Neutrophil (primary cell): ENCODE measurements around the gene PHC2.

Experiments
- H3K27ac ChIP-seq: fragments of 200-600 bp; sonication (generic); 2 replicates; pipeline ENCODE4 v1.5.1; 2016; ENCODE audit warnings: mild to moderate bottlenecking, moderate library complexity
- H3K27me3 ChIP-seq: fragments of 200-600 bp; sonication (generic); 2 replicates; pipeline ENCODE4 v1.6.0; 2016; ENCODE audit warnings: mild to moderate bottlenecking
- H3K36me3 ChIP-seq: fragments of 200-600 bp; sonication (generic); 2 replicates; pipeline ENCODE4 v1.5.1; 2017
- H3K4me1 ChIP-seq, 2 experiments: fragments of 200-600 bp in 1 of 2; sonication (generic) in 1 of 2; 1 replicate in 1 of 2; 2 replicates in 1 of 2; pipeline versions ENCODE4 v1.5.1 to v1.6.1; 2013 to 2016; ENCODE audit warnings: low read depth in 1 of 2, low read length in 1 of 2, mild to moderate bottlenecking in 1 of 2, moderate library complexity in 1 of 2; ENCODE audit not compliant: control insufficient read depth in 1 of 2, insufficient read depth in 1 of 2
- H3K4me3 ChIP-seq, 2 experiments: fragments of 200-600 bp in 1 of 2; sonication (generic) in 1 of 2; 1 replicate in 1 of 2; 2 replicates in 1 of 2; pipeline ENCODE4 v1.5.1; 2013 to 2016; ENCODE audit warnings: low read depth in 1 of 2, low read length in 1 of 2, mild to moderate bottlenecking in 1 of 2, moderate library complexity in 1 of 2
- H3K9me3 ChIP-seq: fragments of 200-600 bp; sonication (generic); 2 replicates; pipeline ENCODE4 v1.5.1; 2016
- CTCF ChIP-seq: fragments of 200-600 bp; sonication (generic); IDR thresholded peaks from 2 replicates; pipeline ENCODE4 v1.5.1; 2016; ENCODE audit warnings: antibody characterized with exemption

PHC2 gene

DNA sequence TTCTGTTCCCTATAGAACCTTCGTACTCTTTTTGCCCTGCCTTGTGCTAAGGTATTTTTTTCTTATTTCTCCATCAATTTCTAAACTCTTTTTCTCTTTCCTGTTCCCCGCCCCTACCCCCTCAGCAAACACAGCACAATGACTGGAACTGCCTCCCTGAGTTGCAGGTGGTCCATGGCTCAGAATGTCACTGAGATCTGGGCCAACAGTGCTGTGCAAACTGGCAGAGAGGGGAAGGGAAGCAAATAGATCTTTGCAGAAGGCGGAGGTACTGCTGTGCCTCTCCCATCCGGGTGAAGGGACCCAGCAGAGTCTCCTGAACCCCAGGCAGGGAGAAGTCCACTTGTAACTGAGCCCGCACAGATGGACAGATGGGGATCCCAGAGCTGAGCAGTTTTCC, 77.4 kb downstream of the PHC2 start:
- no peak overlapping the region for H3K4me3 ChIP-seq
- no peak overlapping the region for H3K27ac ChIP-seq
- peaks cover 14 to 18% of the 10 kb centered on the region in 2 experiments for H3K4me1 ChIP-seq
- TF ChIP-seq CTCF = no peak
- no peaks in the 10 kb centered on the region for H3K27me3 ChIP-seq
- no peaks in the 10 kb centered on the region for H3K9me3 ChIP-seq
- H3K36me3 ChIP-seq = no peaks in the 10 kb centered on the region

GRCh38 chr1:33351281-33351660, 79.6 kb downstream of the PHC2 start:
- Histone ChIP-seq H3K27me3 (no peaks in the 10 kb centered on the region), H3K27ac (peak overlapping the region; percentile 98), H3K4me1 (peaks cover 36 to 37% of the 10 kb centered on the region in 2 experiments), H3K36me3 (peaks cover 17% of the 10 kb centered on the region), H3K4me3 (peak overlapping the region; percentile 58 to 69), H3K9me3 (no peaks in the 10 kb centered on the region)
- no peak for TF ChIP-seq CTCF

DNA sequence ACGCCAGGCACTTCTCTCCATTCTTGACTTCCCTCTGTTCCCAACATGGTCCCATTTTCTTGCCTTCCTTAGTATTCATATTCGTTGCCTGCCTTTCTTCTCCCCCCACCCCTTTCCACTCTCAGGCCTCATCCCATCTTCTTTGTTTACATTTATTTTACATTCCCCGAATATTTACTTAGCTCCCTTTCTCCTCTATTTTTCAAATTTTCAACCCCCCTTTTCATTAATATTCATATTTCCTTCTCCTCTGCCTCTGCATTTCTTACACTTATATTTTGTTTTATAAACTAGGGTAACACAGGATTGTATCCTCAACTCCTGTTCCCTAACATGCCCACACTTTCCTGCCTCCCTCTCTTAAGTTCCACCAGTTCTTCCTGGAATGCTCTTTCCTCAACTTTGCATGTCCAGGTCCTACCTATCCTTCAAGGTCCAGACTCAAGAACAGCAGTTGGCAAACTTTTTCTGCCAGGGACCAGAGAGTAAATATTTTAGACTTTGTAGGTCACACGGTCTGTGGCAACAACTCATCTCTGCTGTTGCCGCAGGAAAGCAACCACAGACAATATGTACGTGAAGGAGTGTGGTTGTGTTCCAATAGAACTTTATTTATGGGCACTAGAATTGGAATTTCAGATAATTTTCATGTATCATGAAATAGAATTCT, 80.1 kb downstream of the PHC2 start:
- Histone ChIP-seq H3K4me3 (peak overlapping the region; percentile 58 to 69), H3K4me1 (peaks cover 42% of the 10 kb centered on the region in 2 experiments), H3K27me3 (no peaks in the 10 kb centered on the region), H3K36me3 (peaks cover 17% of the 10 kb centered on the region), H3K27ac (peak overlapping the region; percentile 98), H3K9me3 (no peaks in the 10 kb centered on the region)
- no peak for TF ChIP-seq CTCF

DNA sequence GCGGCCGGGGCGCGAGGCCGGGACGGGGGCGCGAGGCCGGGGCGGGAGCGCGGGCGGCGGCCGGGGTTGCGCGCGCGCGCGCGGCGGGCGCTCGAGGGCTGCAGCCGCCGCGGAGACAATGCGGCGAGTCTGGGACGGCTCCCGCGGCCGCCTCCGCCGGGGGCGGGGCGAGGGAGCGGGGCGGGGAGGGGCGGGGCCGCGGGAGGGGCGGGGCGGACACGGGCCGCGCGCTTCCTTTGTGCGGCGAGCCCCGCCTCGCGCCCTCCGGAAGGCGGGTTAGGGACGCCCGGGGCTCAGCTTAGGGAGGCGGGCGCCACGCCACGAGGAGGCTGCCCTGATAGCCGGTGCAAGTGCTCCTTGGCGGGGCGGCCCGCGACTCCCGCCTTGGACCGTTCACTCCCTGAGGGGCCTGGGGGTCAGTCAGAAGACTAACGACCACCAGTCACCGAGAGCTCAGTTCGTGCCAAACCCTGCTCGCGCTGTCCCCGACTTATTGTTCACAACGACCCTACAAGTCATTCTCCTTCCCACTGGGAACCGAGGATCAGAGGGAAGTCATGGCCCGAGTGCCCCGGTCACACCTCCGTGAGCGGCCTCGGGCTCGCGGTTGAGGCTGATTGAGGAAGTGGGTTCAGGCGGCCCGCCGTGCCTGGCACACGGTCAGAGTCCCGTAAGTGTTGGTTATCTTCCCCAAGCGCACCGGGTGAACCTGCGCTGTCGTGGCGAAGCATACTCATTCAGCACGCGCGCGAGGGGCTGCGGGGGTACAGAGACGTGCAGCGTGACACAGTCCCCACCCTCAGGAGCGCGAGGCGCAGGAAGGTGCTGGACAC, 80.9 kb downstream of the PHC2 start:
- peak overlapping the region; percentile 69 to 91 for H3K4me3 ChIP-seq
- peak overlapping the region; percentile 98 for H3K27ac ChIP-seq
- no peaks in the 10 kb centered on the region for H3K27me3 ChIP-seq
- TF ChIP-seq CTCF = peak; percentile 23
- H3K4me1 ChIP-seq = peaks cover 49% of the 10 kb centered on the region in 2 experiments
- no peaks in the 10 kb centered on the region for H3K9me3 ChIP-seq
- peaks cover 20% of the 10 kb centered on the region for H3K36me3 ChIP-seq

- Histone ChIP-seq H3K4me1 (peaks cover 57% of the 10 kb centered on the region in 2 experiments), H3K27ac (peak overlapping the region; percentile 98), H3K27me3 (no peaks in the 10 kb centered on the region), H3K36me3 (peaks cover 25% of the 10 kb centered on the region), H3K9me3 (no peaks in the 10 kb centered on the region), H3K4me3 (peak overlapping the region; percentile 73 to 91)
- peak; percentile 13 for TF ChIP-seq CTCF
Measured at GRCh38 chr1:33349081-33349759, 81.7 kb downstream of the PHC2 start.
